DMS 273 (cell line): ENCODE data around the gene HOXA1.
A peak's percentile ranks its signal among the peaks of the same experiment; 100 is the strongest.

Experiments used
- DNase-seq: peaks from one replicate; lab custom pipeline; 2025; ENCODE audit not compliant: unreplicated experiment; lab: John Stamatoyannopoulos, UW

The HOXA1 gene

GRCh38 chr7:27095897-27096767, at the start of gene HOXA1:
Gene HOXA1, minus strand, starts transcription at chr7:27096000. Its CDS starts 88 bp downstream, at chr7:27095912.
- DNase-seq: peak; percentile 97

DNA sequence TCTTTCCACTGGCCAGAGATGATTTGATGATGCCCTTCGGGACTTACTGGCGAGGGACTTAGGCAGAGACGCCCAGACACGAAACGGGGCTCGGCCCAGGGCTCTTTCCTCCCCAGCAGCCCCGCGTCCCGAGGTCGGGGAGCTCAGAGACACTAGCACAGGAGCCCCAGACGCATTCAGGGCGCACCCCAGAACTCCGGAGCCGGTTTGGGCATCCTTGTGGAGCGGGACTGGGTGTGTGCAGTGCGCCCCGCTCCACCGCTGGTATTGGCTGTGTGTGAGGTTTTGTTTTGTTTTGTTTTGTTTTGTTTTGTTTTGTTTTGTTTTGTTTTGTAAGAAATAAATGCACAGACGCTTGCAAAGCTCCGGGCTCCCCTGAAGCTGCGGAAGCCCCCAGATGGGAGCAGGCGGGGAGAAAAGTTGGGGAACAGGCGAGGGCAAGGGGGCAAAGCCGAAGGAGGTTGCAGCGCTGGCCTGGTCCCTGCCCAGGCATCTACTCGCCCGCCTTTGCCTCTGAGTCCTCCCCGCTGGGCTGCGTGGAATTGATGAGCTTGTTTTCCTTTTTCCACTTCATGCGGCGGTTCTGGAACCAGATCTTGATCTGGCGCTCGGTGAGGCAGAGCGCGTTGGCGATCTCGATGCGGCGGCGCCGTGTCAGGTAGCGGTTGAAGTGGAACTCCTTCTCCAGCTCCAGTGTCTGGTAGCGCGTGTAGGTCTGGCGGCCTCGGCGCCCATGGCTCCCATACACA, 49.5 kb upstream of the HOXA1 start:
- no peak for DNase-seq

- DNase-seq: no peak
These were observed 49.0 kb upstream of the HOXA1 start for GRCh38 chr7:27144781-27145164.

DNA sequence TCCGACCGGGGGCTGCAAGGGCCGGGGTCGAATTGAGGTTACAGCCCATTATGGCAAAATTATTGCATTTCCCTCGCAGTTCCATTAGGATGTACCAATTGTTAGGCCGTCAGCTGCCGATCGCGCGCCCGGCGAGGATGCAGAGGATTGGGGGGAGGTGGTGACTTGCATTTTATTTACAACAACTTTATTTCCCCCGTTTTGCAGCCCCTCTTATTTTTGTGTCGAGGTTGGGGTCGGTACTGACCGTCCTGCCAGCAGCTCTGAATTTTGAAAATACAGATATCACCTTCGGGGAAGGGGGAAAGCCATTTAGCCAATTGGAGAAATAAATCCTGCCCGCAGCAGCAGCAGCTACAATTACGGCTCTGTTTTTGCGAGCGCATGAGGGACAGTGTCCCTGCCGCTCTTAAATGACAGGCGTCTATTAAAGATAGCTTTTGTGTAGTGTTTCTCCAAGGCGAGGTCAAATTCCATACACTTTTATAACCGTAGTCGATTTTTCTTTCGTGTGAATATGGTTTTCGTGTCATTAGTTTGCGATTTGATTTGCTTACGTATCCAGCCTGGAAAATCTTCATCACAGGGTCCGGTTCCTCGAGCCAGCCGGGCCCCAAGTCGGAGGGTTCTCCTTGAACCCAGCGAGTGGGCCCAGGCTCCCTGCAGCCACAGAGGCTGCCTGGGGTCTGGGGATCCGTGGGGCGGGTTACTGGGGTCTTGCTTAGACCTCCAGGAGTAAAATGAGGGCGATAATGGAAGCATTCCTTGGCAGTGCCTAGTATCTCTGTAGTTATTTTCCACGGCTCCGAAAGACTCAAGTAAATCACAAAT, 48.4 kb upstream of the HOXA1 start:
- DNase-seq: no peak

DNA sequence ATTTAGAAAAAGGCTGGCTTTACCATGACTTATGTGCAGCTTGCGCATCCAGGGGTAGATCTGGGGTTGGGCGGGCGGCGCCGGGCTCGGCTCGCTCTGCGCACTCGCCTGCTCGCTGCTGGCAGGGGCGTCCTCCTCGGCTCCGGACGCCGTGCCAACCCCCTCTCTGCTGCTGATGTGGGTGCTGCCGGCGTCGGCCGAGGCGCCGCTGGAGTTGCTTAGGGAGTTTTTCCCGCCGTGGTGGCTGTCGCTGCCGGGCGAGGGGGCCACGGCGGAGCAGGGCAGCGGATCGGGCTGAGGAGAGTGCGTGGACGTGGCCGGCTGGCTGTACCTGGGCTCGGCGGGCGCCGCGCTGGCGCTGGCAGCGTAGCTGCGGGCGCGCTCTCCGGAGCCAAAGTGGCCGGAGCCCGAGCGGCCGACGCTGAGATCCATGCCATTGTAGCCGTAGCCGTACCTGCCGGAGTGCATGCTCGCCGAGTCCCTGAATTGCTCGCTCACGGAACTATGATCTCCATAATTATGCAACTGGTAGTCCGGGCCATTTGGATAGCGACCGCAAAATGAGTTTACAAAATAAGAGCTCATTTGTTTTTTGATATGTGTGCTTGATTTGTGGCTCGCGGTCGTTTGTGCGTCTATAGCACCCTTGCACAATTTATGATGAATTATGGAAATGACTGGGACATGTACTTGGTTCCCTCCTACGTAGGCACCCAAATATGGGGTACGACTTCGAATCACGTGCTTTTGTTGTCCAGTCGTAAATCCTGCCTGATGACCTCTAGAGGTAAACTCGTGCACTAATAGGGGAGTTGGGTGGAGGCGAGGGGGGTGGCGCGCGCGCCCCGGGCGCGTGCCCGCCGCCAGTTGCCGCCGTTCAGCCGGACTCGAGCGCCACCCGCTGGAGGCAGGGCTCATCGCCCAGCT, 47.5 kb upstream of the HOXA1 start, which contains the start of gene HOXA5:
TSS of gene HOXA5 (minus strand) at position 659 of the 927 bp plus-strand sequence. CDS start at position 585, 74 bp downstream.
- peak; percentile 95 for DNase-seq

- peak; percentile 68 for DNase-seq
These were observed 46.8 kb upstream of the HOXA1 start for GRCh38 chr7:27142580-27143022.

- DNase-seq: peak; percentile 60
These were observed 46.3 kb upstream of the HOXA1 start for GRCh38 chr7:27141923-27142579.

DNA sequence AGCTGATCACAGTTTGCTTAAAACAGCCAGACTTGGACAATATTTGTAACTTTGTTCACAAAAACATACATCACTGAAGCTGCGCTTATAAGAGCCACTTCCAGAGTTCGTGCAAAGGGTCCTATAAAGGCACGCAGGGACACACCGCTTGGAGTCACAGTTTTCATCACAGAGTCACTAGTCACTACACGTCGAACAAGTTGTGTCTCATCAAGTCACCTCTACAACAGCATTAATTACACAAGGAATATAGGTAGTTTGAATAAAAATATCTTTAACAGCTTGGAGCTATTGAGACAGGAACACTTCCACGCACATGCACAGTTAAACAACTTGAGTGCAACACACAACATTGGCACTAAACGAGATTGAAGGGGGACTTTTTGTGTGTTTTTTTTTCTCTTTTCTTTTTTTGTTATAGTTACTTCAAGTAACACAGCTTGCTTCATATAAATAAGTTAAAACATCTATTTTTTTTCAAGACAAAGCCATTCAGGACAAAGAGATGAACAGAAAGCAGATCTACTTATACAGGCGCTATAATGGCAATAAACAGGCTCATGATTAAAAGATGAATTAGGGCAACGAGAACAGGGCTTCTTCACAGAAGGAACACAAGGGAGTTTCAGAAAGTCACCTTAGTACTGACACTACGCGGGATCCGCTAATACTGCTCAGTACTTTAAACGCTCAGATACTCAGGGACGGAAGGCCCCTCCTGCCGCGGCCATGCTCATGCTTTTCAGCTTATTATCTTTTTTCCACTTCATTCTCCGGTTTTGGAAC, 45.5 kb upstream of the HOXA1 start:
- DNase-seq: no peak

DNA sequence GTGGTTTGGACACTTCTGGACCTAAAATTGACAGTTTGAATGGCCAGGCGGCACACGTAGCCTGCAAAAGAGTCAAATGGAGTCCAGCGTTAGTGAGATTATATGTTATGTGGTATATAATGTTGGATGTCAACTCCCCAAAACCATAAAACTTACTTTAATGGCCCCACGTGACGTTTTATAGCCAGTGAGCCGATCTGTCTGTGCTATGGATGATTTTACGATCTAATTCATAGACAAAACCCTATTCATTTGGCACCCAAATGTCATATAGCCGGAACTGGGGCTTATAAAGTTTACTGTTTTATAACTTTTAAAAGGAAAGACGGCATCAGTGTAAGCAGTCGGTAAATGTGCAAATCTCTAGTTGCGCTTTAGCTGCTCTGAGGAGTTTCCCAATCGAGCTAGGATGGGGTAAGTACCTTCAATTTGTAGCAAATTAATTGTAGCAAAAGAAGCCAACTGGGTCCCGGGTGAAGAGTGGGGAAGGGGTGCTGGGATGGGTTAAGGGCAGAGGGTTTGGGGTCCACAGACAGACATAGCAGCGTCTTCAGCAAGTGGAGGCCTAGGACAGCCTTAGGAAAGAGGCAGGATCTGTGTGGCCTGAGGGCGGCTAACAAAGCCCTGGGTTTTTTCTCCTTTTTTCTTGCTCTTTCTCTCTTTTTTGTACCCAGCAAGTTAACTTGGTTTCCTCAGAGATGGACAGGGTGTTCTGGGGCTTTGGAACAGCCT, 44.5 kb upstream of the HOXA1 start:
- no peak for DNase-seq

DNA sequence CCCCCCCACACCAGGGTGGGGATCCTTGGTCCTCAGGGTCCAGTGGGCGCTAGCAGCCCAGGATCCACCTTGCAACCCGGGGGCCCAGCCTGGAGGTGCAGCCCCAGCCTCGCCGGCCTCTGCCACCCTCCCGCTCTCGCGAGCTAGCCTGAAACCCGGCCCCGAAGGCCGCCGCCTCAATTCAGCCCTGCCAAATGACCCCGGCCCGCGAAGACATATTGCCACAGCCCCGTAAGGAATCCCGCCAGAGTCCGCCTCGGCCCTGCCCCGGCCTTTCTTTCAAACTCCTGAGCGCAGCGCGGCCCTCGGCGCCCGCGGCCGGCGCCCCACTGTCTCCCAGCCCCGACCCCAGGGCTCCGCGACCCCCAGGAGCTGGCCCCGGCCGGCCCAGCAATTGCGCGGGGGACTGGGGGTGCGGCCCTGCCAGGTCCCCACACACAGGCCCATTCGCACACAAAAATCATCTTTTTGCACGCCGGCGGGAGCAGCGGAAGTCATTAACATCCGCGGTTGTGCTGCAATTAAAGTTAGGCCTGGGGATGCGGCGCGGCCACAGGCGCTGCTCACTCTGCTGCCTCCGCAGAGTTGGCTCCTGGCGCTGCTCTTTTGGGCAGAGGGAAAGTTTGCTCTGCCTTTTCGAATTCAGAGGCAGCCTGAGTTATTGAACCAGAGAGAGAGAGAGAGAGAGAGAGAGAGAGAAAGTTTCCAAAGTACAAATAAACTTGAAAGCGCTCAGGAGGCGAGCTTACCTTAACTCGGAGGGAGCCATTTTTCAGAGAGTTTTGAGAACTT, 43.7 kb upstream of the HOXA1 start:
- no peak for DNase-seq

- DNase-seq: no peak
These were observed 43.2 kb upstream of the HOXA1 start for GRCh38 chr7:27138985-27139333.

DNA sequence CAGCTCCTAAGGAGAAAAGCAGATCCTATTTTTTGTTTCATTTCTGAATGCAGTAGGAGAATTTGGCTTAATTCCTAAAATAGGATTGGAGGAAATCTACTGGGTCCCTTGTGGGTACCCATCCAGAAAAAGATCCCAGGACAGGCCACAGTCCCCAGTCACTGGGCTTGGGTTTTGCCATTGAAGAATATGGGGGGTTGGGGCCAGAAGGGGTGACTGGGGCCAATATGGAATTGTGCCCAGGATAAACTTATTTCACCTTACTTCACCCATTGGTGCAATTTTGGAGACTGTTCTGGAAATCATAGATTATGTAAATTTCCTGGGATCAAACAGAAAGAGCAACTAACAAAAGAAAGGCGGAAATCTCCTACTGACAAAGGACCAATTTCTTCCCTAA, 42.7 kb upstream of the HOXA1 start:
- no peak for DNase-seq

DNA sequence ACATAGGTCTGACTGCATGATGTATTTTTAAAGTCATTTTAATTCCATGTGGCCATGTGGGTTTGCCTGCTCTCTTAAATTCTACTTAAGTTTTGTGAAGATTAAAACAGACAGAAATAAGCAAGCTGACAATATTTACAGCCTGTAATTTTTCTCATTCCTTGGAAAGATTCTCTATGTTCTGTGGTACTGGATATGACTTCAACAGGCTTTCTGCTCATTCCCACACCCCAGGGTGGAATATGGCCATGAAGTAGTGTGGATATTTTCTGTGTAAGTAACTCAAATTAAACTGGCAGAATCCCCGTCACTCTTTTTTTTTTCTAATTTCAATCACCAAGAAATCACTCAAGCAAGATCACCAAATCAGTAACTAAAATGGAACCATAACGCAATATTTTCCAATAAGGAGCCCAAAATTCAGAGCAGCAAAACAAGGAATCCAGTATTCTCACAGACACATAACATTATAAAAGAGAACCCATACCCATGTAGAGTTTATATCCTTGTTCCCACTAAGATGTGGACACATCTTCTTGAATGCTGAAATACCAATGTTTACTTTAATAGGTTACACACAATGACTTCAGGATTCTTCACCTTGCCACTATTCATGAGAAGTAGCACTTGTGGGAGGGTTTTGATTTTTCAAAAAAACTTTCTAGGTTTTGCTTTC, 42.0 kb upstream of the HOXA1 start:
- DNase-seq: no peak

GRCh38 chr7:27134392-27134791, 38.6 kb upstream of the HOXA1 start:
- DNase-seq: no peak

GRCh38 chr7:27133409-27134231, 37.8 kb upstream of the HOXA1 start:
- no peak for DNase-seq

DNA sequence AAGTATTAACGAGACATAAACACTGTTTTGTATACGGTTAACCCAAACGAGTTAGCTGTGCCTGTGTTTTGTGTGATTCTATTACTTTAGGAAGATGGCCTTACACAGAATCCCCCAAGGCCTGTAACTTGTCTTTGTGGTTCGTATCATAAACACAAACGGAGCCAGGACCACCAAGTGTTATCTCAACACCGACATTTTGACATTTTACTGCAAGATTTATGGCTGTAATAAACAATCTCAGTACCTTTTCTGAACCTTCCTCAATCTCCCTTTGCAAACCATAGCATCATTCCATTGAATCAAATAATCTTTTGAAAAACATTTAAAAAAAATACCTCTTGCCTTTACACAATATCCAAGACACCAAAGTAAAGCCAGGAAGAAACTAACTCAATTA, 37.2 kb upstream of the HOXA1 start:
- no peak for DNase-seq
